GM10266 (cell line): ENCODE measurements around the gene CASKIN2.
"Not testable (repeated sequence)": the region's sequence is repeated elsewhere in the genome, so short reads cannot be mapped to it uniquely, and the experiment has no call there.

Experiments used
- DNase-seq: peaks from one replicate; pipeline ENCODE4 v3.0.0; 2012; ENCODE audit errors: extremely low spot score
- TF ChIP-seq, protein P1 (sequence below): IDR thresholded peaks from 2 replicates; pipeline ENCODE4 v1.5.1; 2012; ENCODE audit warnings: mild to moderate bottlenecking, low read depth; ENCODE audit not compliant: control insufficient read depth, insufficient read depth; ENCODE audit errors: missing control alignments

Gene CASKIN2

DNA sequence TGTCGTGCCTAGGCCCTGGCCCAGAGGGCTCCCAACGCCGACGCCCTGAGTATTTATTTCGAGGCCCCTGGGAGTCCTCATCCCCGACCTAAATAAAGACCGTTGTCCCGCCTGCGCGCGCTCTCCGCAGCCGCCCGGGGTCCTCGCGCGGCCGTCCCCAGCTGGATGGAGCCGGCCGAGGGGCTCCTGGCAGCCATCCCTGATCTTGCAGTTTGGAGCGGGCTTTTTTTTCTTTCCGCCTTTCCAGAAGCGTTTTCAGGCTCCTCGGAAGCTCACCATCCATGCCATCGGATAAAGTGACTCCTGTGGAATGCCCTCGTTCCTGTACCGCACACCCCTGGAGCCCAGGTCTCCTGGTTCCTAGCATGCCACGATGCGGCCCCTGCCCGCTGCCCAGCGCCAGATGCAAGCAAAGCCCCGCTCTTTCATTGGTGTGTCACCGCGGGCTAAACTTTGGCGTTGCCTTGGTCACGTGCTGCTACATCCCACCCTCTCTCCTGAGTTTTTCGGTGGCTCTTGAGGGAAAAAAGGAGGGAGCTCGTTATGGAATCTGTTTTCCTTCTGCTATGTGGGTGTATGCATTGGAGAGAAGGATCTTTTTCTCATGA lies 58.2 kb downstream of the CASKIN2 start:
- DNase-seq, result no peak
- TF ChIP-seq, protein P1, sequence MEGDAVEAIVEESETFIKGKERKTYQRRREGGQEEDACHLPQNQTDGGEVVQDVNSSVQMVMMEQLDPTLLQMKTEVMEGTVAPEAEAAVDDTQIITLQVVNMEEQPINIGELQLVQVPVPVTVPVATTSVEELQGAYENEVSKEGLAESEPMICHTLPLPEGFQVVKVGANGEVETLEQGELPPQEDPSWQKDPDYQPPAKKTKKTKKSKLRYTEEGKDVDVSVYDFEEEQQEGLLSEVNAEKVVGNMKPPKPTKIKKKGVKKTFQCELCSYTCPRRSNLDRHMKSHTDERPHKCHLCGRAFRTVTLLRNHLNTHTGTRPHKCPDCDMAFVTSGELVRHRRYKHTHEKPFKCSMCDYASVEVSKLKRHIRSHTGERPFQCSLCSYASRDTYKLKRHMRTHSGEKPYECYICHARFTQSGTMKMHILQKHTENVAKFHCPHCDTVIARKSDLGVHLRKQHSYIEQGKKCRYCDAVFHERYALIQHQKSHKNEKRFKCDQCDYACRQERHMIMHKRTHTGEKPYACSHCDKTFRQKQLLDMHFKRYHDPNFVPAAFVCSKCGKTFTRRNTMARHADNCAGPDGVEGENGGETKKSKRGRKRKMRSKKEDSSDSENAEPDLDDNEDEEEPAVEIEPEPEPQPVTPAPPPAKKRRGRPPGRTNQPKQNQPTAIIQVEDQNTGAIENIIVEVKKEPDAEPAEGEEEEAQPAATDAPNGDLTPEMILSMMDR, result peak; percentile 9

DNA sequence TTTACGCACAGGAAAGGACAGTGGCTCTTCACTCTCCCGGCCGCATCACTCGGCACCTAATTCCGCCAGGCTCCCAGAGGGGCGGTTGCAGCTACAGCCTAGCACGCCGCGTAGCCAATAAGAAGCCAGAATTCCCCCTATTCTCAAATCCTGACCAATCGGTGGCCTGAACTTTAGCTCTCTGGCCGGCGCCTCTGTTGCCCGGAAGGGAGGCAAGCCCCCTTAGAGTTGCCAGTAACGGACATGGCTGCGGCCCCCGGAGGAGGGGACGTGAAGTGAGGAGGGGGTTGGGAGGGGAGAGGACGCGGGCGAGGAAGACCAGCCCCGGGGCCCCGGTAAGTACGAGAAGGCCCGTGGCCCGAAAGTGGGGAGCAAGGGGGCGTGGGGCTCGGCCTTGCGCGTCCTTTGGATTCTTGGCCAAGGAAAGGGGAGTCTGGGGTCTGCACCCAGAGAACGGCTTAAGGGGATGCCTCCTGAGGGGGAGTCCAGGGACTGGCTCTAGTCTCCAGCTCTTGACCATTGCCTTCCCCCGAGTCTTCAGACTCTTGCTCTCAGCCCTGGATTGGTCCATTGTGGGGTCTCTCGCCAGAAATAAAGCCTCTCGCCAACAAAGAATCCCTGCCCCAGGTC lies 58.8 kb downstream of the CASKIN2 start, which contains the start of gene TMEM94:
TMEM94 (plus strand) TSS at position 219 of the 630 bp plus-strand sequence. CDS start 15,271 bp downstream, outside the sequence.
- TF ChIP-seq, protein P1, result no peak
- peak; percentile 96 for DNase-seq

DNA sequence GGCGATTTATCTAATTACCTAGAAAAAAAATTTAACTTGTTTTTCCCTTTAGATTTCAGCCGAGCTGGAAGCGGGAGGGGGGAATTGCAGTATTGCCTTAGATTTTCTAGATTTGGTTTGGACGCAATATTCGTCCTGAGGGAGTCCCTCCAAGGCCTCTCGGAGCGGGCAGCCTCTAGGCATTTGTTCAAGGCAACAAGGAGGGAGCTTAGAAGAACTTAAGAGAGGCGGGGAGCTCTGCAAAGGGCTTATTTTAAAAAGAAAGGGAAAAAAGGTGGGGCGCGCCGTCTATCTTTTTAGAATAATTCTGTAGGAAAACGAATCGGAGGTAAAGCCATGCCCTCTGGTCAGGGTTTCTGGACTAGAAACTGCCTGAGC lies 59.3 kb downstream of the CASKIN2 start:
- no peak for DNase-seq
- TF ChIP-seq, protein P1, result no peak

DNA sequence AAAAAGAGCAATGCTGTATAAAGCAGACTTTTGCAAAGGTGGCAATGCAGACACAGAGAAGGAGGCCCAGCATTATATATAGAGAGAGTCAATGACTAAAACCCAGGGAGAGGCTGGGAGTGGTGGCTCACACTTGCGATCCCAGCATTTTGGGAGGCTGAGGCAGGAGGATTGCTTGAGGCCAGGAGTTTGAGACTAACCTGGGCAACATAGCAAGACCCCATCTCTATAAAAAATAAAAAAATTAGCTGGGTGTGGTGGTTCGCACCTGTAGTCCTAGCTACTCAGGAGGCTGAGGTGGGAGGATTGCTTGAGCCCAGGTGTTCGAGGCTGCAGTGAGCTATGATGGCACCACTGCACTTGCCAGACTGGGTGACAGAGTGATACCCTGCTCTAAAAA lies 60.7 kb downstream of the CASKIN2 start:
- DNase-seq, result not testable (repeated sequence)

DNA sequence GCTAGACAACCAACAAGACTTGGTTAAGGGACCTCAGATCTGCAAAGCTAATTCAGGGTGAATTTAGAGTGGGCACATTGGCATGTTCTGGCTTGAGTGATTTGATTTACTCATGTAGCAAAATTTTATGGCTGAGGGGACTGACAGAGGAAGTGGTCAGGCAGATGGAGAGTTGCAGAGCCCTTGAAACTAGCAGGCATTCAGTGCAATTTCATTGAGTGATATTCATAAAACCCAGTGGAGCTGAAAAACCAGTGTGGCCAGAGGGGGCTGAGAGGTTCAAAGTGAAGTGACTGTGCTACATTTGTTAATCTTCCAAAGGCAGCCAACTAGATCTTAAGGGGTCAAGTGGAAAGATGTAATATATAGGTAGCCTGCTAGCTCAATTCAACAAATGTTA lies 61.1 kb downstream of the CASKIN2 start:
- TF ChIP-seq, protein P1, result no peak
- DNase-seq, result no peak

DNA sequence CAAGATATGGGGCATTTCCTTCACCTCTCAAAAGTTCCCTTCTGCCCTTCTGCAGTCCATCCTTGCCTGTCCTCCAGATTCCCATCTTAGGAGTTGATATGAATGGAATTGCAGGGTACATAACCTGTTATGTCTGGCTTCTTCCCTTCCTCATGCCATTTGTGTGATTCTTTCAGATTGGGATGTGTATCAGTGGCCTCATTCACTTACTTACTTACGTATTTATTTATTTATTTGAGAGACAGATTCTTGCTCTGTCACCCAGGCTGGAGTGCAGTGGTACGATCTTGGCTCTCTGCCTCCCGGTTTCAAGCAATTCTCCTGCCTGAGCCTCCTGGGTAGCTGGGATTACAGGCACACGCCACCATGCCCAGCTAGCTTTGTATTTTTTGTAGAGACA lies 65.1 kb downstream of the CASKIN2 start:
- no peak for DNase-seq
- TF ChIP-seq, protein P1, result no peak
